ENCODE results near the gene POLDIP2.

The POLDIP2 gene

DNA sequence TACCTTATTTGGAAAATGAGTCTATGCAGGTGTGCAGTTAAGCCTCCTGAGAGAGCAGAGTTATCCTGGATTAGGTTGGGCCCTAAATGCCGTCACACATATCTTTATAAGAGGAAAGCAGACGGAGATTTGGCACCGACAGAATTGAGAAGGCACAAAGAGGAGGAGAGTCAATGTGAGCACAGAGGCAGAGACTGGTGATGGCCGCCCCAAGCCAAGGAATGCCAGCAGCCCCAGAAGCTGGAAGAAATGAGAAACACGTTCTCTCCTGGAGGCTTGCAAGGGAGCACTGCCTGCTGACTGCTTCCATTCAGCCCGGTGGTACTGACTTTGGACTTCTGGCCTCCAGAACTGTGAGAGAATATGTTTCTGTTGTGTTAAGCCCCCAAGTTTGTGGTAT is 45.5 kb upstream of the POLDIP2 start:
- TF ChIP-seq, protein P1, sequence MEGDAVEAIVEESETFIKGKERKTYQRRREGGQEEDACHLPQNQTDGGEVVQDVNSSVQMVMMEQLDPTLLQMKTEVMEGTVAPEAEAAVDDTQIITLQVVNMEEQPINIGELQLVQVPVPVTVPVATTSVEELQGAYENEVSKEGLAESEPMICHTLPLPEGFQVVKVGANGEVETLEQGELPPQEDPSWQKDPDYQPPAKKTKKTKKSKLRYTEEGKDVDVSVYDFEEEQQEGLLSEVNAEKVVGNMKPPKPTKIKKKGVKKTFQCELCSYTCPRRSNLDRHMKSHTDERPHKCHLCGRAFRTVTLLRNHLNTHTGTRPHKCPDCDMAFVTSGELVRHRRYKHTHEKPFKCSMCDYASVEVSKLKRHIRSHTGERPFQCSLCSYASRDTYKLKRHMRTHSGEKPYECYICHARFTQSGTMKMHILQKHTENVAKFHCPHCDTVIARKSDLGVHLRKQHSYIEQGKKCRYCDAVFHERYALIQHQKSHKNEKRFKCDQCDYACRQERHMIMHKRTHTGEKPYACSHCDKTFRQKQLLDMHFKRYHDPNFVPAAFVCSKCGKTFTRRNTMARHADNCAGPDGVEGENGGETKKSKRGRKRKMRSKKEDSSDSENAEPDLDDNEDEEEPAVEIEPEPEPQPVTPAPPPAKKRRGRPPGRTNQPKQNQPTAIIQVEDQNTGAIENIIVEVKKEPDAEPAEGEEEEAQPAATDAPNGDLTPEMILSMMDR (IDR thresholded peaks at IDR 0.05; ENCODE audit: low read depth, low read length), result no peak
- no peak for DNase-seq (ENCODE audit: extremely low read depth, low read depth)

DNA sequence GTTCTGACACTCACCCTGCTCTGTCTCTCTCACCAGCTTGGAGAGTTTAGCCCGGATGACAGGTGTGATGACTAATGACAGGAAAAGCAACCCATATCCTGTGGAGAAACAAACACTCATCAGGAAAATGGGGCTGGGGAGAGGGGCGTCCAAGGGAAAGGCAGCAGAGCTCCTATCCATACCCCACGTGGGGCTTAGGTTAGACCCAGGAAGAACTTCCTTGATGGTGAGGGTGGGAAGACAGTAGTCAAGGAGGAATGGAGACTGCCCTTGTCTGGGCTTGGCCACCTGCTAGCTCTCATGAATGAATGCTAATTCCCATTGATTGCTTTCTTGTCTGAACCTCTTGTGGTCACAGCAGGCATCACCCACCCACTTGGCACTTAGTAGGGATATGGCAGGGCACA is 44.9 kb upstream of the POLDIP2 start:
- TF ChIP-seq, protein P1 (IDR thresholded peaks at IDR 0.05; ENCODE audit: low read depth, low read length), result no peak

DNA sequence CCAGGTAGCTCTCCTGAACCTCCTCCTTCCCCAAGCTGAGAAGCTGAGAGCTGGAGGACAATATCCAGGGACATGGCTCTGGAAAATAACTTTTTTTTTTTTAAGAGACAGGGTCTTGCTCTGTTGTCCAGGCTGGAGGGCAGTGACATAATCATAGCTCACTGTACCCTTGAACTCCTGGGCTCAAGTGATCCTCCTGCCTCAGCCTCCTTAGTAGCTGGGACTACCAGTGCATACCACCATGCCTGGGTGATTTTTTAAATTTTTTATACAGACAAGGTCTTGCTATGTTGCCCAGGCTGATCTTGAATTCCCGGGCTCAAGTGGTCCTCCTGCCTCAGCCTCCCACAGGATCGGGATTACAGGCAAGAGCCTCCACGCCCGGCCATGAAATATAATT is 42.5 kb upstream of the POLDIP2 start:
- TF ChIP-seq, protein P1 (IDR thresholded peaks at IDR 0.05; ENCODE audit: low read depth, low read length), result no peak
- DNase-seq (ENCODE audit: extremely low read depth, low read depth), result no peak

More for the DNA sequence above, 44.9 kb upstream of the POLDIP2 start:
- DNase-seq (ENCODE audit: extremely low read depth, low read depth), result no peak

GRCh38 chr17:28398280-28398981 is 41.1 kb upstream of the POLDIP2 start:
- TF ChIP-seq, protein P1 (IDR thresholded peaks at IDR 0.05; ENCODE audit: low read depth, low read length), result no peak
- no peak for DNase-seq (ENCODE audit: extremely low read depth, low read depth)

DNA sequence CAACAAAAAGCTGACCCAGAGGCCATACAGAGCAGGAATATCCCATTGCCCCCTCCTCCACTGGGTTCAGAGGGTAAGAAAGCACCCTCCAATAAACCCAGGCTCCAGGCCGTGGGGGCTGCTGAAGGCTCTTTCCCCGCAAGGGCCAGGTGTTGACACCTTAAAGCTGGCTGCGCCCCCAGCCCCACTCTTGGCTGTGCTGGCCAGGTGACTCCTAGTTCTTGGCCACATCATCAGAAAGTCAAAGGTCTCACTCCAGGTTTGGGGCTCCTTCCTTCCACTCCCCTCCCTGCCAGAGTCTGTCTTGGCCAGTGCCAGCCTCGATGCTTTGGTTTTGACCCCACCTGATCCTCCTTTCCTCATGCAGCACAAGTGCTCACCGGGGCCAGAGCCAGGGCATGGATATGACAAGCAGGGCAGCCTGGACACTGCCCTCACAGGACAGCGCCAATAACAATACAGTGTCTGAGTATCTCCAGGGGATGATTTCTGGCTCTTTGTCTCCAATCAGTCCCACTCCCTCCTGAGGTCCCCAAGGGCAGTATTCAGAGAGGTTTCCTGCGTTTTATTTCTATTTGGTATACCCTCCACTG is 40.5 kb upstream of the POLDIP2 start:
- no peak for DNase-seq (ENCODE audit: extremely low read depth, low read depth)

DNA sequence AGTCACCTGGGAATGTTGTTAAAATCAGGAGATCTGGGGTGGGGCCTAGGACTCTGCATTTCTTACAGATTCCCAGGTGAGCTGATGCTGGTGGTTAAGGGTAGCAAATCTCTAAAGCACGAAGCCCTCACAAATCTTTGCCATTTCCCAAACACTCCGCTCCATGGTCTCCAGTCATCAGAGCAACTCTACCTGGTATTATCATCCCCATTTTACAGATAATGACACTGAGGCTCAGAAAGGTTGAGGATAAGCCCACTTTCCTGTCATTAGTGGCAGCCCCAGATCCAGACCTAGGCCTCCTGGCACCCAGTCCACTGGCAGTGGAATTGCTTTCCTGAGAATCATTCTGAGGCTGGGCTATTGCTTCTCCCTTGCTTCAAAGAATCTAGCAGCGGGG is 39.9 kb upstream of the POLDIP2 start:
- no peak for DNase-seq (ENCODE audit: extremely low read depth, low read depth)
- TF ChIP-seq, protein P1 (IDR thresholded peaks at IDR 0.05; ENCODE audit: low read depth, low read length), result no peak

More for the DNA sequence above, 40.5 kb upstream of the POLDIP2 start:
- TF ChIP-seq, protein P1 (IDR thresholded peaks at IDR 0.05; ENCODE audit: low read depth, low read length), result no peak

DNA sequence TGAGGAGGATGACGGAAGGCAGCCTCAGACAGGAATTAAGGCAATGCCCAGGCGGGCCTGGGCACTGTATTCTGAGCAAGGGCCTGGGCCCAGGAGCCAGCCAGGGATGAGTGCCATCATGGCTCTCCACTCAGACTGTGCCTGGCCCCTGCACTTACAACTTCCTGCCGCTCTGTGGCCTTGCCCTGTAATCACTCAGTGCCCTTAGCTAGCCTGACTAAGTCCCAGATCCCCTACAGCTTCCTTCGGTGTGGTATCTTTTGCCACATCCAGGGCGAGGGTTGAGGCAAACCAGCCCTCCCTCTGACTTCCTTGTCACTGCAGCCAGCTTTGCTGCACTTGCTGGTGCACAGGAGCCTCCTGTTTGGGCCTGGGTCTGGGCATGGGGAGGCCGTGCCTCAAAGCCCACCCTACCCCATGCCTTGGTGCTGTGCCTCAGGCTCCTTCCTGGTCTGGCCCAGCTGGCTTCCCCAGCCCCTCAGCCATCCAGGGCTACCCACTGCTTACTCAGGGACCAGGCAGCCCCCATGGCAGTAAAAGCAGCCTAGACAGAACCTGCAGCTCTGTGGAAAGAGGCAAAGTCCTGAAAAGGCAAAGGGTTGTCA is 39.4 kb upstream of the POLDIP2 start:
- DNase-seq (ENCODE audit: extremely low read depth, low read depth), result no peak
- TF ChIP-seq, protein P1 (IDR thresholded peaks at IDR 0.05; ENCODE audit: low read depth, low read length), result no peak

Measured in AG09319 (cell line).